Iris pigment epithelial cell (primary cell): ENCODE data around the gene NAT16.
"Not testable (repeated sequence)": the region's sequence is repeated elsewhere in the genome, so short reads cannot be mapped to it uniquely, and the experiment has no call there.

Experiments used
- DNase-seq: peaks from one replicate; pipeline ENCODE4 v3.0.0-alpha.2; 2011; ENCODE audit warnings: low read depth

NAT16 gene

GRCh38 chr7:101126651-101127459, 53.2 kb downstream of the NAT16 start, which contains the start of gene SERPINE1:
SERPINE1 (plus strand) TSS chr7:101127104; CDS start chr7:101128394, 1,290 bp downstream.
- peak; percentile 100 for DNase-seq

DNA sequence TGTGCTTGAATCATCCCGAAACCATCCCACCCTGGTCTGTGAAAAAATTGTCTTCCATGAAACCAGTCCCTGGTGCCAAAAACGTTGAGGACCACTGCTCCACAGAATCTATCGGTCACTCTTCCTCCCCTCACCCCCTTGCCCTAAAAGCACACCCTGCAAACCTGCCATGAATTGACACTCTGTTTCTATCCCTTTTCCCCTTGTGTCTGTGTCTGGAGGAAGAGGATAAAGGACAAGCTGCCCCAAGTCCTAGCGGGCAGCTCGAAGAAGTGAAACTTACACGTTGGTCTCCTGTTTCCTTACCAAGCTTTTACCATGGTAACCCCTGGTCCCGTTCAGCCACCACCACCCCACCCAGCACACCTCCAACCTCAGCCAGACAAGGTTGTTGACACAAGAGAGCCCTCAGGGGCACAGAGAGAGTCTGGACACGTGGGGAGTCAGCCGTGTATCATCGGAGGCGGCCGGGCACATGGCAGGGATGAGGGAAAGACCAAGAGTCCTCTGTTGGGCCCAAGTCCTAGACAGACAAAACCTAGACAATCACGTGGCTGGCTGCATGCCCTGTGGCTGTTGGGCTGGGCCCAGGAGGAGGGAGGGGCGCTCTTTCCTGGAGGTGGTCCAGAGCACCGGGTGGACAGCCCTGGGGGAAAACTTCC, 54.0 kb downstream of the NAT16 start:
- peak; percentile 89 for DNase-seq

DNA sequence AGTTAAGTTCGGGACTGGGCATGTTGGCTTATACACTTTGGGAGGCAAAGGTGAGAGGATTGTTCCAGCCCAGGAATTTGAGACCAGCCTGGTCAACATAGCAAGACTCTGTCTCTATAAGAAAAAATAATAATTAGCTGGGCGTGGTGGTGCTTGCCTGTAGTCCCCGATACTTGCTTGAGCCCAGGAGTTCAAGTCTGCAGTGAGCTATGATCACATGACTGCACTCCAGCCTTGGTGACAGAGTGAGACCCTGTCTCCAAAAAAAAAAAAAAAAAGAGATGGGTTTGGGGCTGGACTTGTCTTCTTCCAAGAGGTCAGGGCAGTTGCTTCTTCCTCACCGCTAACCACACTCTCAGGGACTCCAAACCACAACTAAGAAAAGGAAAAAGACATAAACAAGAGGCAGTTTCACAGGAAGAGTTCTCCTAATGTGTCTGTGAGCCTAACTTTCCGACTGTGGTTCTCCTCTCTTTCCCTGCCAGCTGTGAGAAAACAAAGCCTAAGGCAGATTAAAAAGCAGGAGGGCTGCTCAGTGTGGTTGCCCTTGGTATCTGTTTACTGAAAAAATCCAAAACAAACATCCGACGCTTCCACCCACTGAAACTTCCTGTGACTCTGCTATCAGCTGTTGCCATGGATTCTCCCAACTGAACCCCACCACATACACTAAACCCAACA, 55.6 kb downstream of the NAT16 start:
- peak; percentile 92 for DNase-seq

DNA sequence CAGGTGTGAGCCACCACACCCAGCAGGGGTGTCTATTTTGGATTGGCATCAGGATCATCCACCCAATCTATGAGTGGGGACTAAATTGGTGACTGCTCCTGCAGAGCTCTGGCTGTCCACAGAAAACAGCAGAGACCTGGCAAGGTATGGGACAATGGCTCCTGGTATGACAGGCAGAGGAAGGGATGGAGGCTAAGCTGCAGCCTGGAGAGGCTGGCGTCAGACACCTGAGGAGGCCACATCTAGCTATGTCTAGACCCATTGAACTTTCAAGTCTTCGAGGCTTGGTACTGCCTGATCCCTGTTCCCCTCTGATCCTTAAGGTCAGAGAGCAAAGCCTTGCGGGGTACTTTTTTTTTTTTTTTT, 56.4 kb downstream of the NAT16 start:
- no peak for DNase-seq

DNA sequence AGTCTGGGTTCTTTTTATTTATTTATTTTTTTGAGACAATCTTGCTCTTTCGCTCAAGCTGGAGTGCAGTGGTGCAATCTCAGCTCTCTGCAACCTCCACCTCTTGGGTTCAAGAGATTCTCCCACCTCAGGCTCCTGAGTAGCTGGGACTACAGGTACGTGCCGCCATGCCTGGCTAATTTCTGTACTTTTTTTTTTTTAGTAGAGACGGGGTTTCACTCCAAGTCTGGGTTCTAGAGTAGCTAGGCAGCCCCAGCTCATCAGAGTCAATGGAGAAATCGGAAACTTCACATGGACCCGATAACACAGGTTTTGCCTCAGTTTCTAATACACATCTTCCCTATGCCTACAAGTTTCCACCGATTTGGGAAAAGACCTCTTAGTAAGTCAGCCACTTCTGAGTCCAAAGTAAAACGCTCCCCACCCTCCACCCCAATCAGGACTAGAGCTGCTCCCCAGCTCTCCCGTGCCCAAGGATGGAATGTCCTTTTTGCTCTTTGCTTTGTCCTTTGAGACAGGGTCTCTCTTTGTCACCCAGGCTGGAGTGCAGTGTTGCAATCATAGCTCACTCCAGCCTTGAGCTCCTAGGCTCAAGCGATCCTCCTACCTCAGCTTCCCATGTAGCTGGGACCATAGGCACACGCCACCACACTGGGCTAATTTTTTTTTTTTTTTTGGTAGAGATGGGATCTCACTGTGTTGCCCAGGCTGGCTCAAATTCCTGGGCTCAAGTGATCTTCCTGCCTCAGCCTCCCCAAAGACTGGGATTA, 57.0 kb downstream of the NAT16 start:
- DNase-seq = no peak

DNA sequence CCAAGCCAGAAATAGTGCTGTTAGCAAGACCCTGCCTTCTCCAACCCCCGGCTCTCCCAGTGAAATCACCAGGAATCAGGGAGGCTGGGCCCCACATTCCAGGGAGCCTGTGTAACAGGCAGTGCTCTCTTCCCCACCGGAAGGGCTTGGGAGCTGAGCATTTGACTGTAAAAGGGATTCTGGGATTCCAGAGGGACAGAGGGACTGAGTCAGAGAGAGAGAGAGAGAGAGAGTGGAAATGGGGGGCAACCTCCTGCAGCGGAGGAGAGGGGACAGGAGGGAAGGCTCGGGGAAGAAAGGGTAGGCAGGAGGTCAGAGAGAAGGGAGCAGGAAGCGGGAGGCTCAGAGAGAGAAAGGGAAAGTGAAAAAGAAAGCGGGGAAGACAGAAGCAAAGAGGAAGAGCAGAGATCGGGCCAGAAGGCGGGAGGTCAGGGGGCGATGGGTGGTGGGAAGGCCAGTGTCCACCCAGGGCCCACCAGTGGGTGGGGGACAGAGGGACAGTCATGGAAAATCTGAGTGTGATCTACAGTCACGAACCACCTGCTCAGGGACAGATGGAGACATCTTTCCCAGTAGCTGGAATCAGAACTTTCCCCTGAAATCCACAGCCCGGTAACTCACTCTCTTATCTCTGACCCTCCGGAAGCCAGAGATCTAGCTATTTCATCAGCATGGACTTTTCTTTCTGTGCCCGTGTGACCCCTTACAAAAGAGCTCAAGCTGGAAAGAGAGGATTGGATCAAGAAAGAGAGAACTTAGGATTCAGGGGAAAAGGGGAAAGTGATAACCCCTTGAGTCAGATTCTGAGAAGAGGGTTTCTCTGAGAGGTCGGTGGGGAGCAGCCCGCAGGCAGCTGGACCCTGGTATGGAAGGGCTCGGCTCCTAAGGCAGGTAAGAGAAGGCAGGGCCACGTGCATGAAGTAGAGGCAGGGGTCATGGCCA, 57.8 kb downstream of the NAT16 start:
- DNase-seq = peak; percentile 94

- not testable (repeated sequence) for DNase-seq
Observed at GRCh38 chr7:101121631-101121990, 58.5 kb downstream of the NAT16 start.
